Measurements from ENCODE around the gene HDAC4.
"Not testable (repeated sequence)": the region's sequence is repeated elsewhere in the genome, so short reads cannot be mapped to it uniquely, and the experiment has no call there.

Gene HDAC4

DNA sequence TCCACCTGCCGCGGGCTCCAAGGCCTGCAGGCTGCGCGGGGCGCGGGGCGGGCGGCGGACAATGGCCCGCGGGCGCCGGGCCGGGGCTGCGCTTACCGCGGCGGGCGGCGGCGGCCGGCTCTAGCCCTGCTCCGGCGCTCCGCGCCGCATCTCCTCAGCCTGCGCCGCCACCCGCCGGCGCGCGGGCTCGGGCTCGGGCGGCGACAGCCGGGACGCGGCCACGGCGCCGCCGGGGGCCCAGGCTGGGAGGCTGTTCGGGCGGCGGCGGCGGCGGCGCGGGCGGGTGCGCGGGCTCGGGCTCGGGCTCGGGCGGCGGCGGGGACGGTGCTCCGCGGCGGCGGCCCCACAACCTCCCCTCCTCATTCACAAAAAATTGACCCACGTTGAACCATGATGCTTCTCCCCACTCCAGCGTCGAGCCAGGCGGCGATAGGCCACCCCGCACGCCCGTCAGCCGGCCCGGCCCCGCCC lies at the start of gene HDAC4:
HDAC4 (minus strand) TSS at position 425 of the 471 bp plus-strand sequence. CDS start 48,321 bp downstream, outside the sequence.
- no peak for DNase-seq

DNA sequence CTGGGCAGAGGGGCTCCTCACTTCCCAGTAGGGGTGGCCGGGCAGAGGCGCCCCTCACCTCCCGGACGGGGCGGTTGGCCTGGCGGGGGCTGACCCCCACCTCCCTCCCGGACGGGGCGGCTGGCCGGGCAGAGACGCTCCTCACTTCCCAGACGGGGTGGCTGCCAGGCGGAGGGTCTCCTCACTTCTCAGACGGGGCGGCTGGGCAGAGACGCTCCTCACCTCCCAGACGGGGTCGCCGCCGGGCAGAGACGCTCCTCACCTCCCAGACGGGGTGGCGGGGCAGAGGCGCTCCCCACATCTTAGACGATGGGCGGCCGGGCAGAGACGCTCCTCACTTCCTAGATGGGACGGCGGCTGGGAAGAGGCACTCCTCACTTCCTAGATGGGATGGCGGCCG lies 48.6 kb upstream of the HDAC4 start:
- DNase-seq: not testable (repeated sequence)

DNA sequence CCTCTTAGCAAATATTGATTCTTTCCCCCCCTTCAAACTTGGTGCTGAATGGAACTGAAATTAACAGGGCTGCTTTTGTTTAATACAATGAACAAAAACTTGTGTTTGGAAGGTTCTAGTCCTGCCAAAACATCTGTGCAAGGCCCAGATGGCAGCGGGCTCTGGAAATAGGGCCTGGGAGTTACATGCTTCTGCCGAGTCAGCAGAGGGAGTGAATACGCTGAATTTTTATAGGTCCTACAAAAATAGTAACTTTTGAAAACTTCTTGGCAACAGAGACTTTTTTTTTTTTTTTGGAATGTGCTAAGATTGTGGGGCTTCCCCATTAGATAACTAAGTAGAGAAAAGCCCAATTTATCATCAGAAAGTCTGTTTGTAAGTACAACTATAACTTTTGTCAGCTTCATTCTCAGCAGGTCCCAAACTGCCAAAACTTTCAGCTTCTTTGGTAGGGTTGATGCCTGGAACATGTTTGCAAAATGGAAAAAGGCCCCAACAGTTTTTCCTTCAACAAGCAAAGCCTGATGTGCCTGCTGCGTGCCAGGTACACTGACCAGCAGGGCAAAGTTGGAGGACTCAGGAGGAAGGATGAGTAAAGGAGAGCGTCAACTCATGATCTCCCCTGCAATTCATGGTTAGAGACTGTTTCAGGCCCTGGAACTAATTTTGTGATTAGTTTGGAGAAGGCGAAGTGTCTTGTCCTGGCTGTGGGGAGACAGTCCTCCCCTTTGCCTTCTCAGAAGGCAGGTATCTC lies 45.1 kb upstream of the HDAC4 start:
- DNase-seq: no peak

DNA sequence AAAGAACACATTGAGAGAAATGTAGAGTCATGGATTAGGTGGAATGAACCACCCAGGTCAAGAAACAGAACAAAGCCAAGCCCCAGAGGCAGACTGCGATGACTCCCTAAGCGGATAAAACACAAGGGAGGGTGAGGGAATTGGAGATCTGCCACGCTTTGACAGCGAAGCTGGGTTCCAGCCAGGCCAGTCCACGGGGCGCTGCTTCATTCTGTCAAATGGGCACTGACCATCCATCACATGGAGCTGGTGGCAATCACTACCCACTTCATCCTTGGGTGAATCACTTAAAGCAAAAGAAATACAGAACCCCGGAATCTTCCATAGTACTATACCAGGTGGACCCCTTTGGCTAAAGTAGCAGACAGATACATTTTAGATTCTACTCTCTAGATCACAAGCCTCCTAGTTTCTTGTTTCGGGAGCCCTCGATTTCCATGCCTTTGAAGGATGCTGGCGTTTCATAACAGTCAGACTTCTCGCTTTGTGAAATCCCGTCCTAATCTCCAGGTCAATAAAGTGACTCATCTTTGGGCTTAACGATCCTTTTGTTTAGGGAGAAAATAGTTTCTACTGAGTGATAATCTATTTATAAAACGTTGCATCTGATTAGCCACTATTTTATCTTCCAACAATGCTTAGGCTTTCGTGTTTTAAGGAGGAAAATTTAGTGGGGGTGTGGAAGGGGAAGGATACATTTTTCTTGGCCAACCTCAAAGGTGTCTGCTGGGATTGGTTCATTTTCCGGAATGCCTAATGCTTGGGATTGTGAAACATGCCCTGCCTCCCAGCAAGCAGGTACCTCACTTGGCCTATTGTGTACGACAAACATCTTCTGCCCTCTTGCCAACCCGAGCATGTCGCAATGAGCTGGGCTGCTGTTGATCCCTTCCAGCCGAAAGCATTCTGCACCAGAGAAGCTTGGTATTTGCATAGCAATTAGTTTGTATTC lies 44.1 kb upstream of the HDAC4 start:
- DNase-seq: no peak

DNA sequence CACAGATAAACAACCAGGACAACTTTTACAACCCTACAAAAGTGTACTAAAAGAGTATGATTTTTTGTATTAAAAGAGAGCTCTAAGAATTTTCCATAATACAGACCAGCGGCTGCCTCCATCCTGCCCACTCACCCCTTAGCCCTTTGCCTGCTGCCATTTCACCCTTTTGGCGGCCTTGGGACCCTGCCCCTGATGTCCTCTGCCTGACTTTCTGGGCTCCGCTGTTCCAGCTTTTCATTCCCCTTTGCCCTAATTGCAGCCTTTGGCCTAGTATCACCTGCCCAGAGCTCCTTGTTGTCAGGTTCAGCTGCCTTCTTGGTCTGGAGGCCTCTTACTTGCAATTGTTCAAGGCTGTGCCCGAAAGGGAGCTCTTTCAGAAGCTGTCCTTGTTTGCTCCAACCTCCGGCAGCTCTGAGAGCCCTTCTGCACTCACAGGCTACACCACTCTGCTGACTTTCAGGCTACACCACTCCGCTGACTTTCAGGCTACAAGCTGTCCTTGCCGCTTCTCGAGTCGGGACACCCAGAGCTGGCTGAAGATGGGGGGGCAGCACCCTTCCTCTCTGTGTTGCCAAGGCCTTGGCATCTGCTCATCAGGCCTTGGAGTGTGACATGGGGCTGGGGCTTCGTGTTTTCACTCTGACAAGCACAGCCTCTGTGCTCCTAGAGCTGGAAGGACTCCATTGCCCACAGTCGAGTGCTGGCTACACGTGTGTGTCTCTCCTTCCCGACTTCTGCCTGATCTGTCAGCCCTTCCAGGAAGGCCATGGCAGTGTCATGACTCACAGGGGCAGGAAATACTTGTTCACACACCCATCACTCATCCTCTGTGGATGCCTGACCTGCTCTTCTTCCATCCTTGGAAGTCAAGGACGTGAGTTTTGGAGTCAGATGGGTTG lies 43.1 kb upstream of the HDAC4 start:
- peak; percentile 70 for DNase-seq

DNA sequence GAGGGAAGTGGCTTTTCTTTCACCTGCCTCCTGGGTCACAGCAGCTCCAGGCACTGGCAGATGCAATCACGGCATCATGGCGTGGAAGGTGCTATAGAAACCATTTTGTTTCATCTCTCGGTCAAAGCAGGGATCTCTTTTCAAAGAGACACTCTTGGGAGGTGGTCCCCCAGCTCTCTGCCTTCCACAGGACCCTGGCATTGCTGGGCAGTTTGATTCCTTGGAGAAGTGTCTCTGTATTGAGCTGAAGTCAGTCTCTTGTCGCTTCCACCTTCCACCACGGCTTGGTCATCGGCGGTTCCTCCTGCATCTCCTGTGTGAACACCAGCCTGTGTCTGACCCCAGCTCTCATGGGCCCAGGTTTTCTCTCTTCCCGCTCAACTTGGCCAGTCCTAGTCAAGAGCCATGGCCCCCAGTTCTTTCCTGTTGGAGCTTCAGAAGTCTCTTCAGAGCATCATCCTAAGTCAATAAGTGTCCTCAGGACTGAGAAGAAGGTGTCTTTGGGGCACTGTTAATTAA lies 42.3 kb upstream of the HDAC4 start:
- DNase-seq: no peak

DNA sequence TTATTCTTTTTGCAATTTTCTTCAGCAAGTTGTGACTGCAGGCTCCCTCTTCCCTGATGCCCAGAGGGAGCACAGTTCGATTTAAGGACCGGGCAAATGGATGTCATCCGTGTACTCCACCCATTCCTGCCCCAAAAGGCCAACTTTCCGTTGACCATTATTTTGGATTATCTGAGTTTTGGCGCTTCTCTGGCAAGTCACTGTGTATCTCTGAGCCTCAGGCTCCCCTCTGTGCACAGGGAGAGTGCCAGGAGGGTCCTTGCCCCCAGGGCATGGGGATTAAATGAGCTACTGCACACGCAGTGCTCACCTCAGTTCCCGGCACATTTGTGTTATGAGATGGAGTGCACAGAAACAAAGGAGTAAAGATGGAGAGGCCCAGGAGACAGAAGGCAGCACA lies 41.4 kb upstream of the HDAC4 start:
- DNase-seq: no peak

DNA sequence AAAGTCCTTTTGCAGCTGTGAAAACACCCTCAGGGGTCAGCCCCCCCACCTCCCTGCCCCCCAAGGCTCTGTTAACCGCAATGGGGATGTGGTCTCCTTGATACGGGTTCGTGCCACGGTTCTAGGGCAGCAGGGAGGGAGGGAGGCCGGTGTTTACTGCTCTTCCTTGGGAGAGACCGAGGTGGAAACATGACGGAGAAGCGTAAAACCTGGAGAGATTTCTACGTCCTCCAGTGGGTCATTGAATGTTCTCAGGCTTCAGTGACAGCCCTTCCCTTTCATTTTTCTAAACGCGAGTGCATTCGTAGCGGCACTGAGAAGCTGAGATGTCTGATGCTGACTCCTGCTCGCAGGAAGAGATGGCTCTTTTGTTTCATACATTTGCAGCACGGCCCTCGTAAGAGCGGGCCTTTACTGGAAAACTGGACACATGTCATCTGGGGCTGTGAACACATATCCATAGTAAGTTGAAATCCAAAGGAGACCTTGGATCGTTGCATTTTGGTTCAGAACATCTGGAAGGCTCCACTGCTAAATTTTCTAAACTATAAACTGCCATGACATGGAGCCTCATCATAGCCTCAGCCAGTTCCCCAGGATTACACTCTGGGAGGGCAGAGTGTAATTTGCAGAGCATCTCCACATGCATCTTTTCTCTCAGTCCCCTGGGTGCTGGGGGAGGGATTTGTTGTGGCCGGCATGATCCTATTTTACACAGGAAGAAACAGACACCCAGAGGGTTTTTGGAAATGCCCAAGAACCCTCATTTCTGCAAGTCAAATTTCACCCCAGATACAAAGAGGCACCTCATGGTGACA lies 40.6 kb upstream of the HDAC4 start:
- DNase-seq: no peak

DNA sequence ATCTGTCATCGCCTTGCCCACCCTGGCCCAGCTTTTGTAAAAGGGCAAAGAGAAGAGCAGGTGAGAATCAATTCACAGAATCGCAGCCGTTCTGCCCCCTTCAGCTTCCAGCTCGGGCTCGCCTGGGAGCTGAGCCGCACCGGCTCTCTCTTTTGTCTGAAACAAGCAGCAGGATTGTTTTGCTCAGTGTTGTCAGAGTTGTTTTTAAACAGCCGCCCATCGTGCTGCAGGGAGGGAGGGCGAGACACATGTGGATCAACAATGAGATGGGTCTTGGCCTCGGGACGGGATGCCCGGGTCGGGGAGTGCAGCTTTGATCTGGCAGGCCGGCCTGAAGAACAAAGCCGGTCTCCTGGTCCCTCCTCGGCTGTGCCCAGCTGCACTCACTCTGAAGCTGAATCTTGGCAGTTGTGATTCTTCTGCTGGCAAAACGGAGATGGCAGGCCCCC lies 39.7 kb upstream of the HDAC4 start:
- DNase-seq: no peak

DNA sequence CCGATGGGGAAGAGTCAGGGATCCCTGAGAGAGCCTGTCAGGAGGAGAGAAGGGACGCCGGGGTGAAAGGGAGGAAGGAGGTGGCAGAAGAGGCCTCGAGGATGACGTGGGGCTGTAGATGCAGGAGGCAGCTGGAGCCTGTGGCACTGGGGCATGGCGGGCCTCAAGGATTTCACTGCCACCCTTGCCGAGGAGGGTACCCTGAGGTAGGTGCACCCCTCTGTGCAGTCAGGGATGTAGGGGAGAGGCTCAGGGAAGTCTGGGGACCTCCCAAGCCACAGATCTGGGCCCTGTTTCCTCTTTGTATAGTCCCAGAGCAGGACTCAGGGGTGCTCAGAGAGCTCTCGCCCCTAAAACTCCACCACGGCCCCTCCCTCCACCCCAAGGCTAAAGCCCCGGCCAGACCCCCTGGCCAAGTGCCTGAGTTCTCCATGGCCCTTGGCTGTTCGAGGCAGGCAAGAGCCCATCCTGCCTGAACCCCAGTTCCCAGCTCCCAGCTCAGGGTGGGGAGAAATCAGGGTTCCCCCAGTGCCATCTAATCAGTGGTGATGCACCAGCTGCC lies 39.0 kb upstream of the HDAC4 start:
- no peak for DNase-seq

DNA sequence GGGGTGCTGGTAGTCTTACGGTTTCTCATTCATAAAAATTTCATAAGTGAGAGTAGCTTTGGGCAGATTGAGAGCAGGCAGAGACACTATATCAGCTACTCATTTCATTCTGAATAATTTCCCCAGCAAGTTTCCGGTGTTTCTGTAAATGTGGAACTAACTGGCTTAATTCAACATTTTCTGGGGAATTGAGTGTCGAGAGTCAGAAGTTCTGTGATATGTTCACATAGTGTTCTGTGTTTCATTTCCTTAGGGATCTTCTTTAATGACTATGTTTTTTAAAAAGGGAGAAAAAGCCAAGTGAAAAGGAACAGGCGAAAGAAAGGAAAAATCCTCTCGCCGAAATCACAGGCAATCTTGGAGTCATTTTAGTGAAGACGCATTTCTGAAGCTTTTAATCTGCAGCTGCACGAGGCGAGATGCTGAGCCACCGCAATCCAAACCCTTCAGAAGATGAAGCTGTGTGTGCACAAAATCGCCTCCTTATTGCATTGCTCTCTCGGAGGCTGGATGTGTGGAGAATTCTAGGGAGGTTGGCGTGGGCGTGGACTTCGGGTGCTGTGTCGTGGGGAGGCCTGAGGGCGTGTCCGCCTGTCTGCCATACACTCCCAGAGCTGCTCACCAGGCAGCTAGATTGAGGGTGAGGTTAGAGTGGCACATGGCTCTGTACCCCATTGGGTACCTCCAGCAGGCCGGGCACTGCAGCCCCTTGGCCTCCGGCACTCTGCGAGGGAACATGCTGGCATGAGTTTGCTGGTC lies 38.4 kb upstream of the HDAC4 start:
- no peak for DNase-seq

DNA sequence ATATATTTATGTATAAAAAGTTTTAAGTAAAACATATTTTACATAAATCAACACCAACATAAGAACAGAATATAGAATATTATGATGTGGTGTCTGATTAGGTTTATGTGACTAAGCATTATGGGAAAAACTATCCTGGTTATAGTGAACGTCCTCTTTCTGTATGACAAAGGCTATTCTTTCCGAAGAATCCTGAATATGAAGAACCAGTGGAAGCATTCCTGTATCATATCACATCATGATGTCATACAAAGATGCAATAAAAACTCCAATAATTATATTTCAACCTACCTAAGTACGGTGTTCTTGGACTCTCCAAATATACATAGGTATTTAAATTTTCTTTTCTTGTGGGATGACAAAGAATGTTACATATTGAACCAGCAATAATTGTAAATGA lies 37.5 kb upstream of the HDAC4 start:
- no peak for DNase-seq

DNA sequence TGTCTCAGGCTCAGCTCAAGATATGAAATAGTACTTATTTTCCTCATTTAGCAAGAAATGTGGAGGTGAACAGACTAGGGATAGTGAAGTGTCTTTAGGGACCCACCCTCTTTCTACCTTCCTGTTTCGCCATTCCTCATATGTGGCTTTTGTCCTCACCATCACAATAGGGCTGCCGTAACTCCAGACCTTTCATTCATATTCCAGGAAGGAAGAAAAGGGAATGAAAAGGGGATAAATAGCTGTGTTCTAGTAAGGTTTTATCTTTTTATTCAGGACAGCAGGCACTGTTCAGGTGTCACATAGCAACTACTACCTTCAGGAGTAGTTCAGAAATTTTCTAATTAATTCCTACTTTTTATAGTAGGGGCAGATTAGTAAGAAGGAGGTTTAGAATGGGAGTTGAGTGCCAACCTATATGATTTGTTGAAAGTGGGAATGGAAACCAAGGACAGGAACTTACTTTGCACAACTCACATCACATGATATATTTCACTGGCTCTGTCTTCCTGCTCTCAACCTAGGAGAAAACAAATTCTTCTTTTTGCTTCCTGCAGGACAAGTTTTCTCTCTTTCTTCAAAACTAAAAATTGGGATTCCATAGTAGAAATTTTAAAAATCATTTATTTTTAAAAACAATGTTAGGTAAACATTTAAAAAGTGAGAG lies 36.0 kb upstream of the HDAC4 start:
- DNase-seq: no peak

DNA sequence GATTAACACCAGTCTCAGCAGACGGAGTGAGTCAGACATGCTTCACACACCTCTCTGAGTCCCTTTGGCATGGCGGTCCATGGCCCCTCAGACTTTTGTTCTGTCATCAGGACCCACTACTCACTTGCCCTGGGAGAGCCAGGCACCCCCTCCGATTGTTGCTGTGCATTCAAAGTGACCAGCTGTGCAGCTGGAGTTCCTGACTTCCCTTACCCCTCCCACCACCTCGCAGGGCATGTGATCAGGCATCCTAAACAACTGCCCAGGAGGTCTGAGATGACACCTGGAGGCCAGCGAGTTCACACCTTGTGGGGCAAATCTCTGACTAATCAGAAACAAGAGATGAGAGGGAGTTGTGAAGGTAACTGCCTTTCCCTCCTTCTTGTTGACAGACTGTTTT lies 35.3 kb upstream of the HDAC4 start:
- no peak for DNase-seq

DNA sequence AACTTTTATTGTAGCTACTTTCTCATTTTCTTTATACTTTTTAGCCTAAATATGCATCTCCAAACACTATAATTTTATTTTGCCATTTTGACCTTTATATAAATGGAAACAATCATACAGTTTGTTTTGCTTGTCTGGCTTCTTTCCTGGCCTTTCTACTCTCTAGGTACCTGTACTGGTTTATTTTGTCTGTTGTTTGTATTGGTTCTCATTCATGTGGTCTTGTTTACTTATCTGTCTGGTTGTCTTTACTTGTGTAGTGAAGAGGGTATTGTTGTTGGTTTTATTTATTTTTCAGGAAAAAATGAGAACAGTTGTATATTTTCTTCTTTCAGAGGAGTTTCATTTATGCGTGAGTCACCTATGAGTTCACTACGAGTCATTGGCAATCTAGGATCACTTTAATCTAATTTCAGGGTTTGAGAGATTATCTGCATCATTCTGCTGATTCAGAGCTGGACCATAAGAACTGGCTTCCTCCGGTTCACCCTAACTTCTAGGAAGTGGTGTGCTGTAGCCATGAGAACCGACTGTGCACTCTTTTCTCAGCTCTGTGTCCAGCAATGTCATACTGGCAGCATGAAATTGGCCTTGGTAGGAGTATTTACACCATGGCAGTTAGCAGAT lies 33.1 kb upstream of the HDAC4 start:
- DNase-seq: peak; percentile 49

DNA sequence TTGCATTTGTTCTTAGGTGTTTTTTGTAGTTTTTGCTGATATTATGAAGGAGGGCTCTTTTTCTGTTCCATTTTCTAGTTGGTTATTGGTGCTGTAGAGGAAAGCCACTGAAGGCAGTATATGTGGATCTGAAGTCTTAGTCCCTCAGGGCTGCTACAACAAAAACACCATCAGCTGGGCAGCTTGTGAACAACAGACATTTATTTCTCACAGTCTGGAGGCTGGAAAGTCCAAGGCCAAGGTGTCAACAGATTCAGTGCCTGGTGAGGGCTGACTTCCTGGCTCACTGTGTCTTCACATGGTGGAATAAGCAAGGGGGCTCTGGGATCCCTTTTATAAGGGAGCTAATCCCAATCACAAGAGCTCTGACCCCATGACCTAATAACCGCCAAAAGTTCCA lies 31.4 kb upstream of the HDAC4 start:
- DNase-seq: no peak

DNA sequence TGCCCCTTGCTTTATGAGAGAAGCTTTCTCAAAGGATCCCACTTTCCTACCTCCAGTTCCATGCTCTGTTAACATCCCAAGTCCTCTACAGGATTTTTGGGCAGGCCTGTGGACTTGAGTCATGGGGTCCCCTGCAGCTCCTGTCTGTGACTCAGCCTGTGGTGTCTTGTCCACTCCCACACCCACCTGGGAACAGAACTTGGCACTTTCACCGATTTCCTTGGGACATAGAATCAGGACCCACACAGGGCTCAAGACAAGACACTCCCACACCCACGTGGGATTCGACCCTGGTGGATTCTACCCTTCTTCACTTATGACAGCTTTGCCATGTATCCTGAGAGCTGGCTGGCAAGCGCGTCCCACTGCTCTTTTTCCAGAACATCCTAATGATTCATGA lies 30.7 kb upstream of the HDAC4 start:
- no peak for DNase-seq

DNA sequence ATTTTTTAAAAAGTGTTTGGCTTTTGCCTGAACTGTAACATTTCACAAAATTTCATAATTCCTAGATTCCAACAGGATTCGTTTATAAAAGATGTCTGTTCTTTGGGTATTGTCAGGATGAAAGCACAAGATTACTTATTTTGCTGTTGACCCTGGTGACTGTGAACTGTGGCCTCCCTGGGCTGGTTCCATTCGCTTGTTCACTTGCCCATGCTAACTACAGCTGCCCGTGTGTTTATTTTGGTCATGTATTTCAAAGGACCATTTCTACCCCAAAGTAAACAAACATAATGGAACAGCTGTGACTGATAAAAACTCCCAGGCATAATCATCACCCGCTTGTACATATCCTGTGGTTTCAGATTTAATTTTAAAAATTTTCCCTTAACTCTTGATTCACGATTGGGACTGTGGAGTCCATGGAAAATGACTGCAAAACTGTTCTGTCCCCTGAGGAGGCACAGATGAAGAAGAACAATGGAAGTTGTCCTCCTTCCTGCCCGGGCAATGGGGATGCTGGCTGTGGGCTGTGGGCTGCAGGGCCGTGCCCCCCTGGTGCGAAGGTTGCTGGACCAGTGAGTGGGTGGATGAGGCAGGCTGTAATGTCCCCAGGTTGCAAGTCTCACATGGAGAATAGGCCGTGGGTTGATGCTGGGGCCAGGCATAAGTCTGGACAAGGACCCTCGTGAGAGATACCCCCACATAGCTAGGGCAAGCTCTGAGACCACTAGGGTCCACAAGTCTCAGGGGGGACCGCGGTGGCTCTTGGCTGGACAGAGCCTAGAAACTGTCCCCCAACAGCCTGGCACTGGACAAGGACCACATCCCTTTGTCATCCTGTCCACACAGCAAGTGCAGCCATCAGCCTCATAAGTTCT lies 28.9 kb upstream of the HDAC4 start:
- no peak for DNase-seq
